Fibroblast of peridontal ligament (primary cell): ENCODE measurements around the gene EIF3I.

Experiments
- DNase-seq: peaks from one replicate; pipeline ENCODE4 v3.0.0-alpha.2; 2010; ENCODE audit errors: extremely low read depth

The EIF3I gene

GRCh38 chr1:32221980-32222755 lies at the start of gene EIF3I, which contains the start of gene TMEM234:
Gene EIF3I, plus strand, starts transcription at chr1:32222407. Its CDS starts 35 bp downstream, at chr1:32222442.
Gene TMEM234, minus strand, starts transcription at chr1:32222353. Its CDS starts 31 bp downstream, at chr1:32222322.
- peak; percentile 91 for DNase-seq

DNA sequence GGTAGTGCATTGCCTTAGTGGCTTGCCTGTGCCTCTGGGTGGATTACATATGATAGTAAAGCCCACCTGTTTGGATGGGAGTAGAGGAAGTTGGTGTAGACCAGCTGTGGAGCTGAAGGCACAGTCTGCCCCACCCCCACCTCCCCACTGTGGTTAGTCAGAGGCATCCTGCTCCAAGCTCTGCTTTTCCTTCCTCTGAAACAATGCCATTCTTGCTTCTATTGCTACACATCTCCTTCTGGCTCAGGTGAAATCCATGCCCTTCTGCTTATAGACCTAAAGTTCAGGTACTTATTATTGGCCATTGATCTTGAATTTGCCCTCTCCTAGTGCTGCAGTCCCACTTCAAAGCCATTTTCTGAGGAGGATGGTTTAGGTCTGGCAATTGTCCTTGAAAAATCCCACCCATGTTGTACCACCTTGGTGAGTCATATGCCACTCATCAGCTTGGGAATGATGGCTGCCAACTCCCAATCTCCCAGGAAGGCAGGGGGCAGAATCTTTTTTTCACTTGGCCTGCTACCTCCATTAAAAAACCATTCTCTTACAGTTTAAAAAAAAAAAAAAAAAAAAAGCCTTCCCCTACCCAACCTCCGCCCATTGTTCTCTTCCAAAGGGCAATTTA lies 49.5 kb upstream of the EIF3I start:
- DNase-seq = no peak

DNA sequence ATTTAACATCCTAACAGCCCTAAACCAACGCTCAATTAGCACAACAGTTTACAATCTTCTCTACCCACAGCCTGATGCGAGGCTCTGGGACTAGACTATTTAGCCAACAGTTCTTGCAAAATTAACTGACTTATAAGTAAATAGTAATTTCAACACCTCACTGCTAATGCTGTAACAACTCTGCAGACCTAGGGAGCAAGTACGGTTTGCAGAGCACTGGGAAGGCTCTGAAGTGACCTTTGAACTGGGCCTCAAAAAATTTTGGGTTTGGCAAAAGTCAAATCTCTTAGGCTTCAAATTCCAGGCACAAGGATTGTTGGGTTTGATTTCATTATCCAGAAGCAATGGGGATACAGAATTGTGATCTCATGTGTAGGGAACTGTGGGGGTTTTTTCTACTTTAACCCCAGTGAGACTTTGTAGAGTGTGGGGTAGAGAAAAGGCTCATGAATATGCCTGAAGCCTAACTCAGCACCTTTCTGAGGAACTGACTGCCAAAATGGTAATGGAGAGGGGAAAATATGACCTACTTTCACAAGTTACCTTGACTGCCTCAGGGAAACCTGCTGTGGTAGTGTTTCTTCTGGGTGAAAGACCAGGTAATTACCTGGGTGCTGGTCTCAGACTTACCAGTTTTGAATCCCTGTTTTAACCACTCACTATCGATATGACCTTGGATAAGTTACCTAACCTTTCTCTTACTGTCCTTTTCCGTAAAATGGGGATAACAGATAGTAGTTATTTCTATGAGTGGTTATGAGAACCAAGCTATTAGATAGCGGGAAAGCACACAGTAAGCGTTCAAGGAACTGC lies 43.6 kb upstream of the EIF3I start:
- DNase-seq = peak; percentile 19

GRCh38 chr1:32179193-32179442 lies 43.1 kb upstream of the EIF3I start:
- DNase-seq = no peak

DNA sequence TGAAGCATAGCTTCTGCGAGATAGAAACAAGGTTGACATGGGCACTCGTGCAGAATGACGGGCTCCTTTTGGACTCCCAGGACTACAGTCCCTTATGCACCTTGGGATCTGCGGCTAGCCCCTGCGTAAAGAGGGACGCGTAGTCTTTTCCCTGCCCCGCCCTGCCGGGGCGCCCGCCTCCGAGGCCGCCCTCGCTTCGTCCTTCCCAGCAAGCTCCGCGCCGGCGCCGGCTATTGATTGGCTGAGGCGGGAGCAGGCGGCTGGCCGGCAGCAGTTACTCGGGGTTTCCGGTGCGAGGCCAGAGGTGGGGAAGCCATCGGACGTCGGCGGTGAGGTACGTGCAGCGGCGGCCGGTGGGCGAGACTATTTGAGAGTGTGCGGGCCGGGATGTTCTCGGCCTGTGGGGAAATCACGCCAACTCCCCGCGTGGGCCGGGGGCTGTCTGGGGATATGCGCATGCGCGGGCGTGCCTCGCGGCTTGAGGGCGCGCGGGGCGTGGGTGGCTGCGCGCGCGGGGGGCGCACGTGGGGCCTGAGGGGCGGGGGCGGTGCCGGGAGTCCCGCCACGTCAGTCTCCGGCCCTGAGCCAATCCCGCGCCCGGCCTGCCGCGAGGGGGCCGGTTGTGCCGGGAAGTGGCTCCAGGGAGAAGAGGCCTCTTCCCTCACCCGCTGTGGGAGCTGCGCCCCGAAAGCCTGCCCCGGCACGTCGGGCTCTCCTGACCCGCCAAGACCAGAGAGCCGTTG lies 42.6 kb upstream of the EIF3I start, which contains the start of gene TXLNA:
Gene TXLNA, plus strand, starts transcription at position 233 of the 743 bp plus-strand sequence. CDS start 671 bp downstream, outside the sequence.
- peak; percentile 86 for DNase-seq

GRCh38 chr1:32180186-32181060 lies 41.8 kb upstream of the EIF3I start:
- peak; percentile 78 for DNase-seq

- DNase-seq = no peak
Observed at GRCh38 chr1:32181065-32181464, 41.1 kb upstream of the EIF3I start.

- no peak for DNase-seq
Observed at GRCh38 chr1:32181563-32181962, 40.6 kb upstream of the EIF3I start.

- peak; percentile 39 for DNase-seq
Observed at GRCh38 chr1:32182060-32182459, 40.1 kb upstream of the EIF3I start.

DNA sequence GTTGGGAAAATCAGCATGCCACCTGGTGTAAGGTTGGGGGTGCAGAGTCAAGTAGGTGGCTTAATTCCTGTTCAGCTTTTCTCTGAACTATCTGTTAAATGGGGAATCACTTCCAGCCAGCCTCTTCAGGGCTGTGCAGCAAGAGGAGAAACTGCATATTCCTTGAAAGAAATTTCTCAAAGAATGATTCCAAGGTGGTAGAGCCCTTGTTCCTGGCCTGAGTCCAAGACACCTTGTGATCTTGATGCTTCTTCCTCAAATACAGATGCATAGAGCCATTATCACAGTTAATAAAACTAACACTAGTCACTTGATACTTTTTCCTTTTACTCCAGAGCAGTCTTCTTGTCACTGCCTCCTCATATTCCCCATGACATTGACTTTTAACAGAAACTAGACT lies 37.6 kb upstream of the EIF3I start:
- DNase-seq = no peak

GRCh38 chr1:32186077-32186476 lies 36.1 kb upstream of the EIF3I start:
- no peak for DNase-seq

- no peak for DNase-seq
Observed at GRCh38 chr1:32186491-32186890, 35.7 kb upstream of the EIF3I start.

DNA sequence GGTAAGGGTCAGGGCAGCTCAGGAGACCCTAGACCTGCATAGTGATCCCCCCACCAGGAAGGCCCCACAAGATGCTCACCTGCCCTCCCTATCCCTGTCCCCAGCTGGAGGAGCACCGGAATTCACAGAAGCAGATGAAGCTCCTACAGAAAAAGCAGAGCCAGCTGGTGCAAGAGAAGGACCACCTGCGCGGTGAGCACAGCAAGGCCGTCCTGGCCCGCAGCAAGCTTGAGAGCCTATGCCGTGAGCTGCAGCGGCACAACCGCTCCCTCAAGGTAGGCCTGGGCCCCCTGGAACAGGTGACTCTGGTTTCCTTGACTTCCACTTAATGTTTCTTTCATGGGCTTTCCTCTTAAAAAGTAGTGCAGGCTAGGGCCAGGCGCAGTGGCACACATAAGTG lies 34.4 kb upstream of the EIF3I start:
- no peak for DNase-seq

DNA sequence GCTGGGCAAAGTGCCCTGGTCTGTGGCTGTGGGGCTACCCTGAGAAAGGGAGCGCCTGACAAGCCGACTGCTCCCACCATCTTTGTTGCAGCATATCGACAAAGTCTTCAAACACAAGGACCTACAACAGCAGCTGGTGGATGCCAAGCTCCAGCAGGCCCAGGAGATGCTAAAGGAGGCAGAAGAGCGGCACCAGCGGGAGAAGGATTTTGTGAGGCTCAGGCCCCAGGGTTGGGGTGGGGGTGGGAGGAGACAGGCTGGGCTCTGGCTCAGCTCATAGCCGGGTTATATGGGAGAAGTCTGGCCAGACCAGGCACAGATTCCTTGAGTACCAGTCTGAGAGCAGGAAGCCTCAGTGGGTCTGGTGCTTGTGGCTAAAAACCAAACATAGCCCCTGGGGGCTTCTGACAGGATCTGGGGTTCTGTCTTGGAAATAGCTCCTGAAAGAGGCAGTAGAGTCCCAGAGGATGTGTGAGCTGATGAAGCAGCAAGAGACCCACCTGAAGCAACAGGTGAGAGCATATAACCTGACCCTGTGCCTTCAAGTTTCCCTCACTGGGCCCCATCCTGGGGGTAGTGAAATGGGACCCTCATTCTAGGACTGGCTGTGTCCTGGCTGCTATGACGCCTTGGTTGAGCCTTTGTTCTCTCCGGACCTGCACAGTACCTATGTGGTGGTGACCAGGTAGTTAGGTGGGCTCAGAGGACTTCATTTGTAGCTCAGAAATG lies 29.8 kb upstream of the EIF3I start:
- DNase-seq = no peak

DNA sequence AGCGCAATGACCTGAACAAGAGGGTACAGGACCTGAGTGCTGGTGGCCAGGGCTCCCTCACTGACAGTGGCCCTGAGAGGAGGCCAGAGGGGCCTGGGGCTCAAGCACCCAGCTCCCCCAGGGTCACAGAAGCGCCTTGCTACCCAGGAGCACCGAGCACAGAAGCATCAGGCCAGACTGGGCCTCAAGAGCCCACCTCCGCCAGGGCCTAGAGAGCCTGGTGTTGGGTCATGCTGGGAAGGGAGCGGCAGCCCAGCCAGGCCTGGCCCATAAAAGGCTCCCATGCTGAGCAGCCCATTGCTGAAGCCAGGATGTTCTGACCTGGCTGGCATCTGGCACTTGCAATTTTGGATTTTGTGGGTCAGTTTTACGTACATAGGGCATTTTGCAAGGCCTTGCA lies 27.2 kb upstream of the EIF3I start:
- no peak for DNase-seq

DNA sequence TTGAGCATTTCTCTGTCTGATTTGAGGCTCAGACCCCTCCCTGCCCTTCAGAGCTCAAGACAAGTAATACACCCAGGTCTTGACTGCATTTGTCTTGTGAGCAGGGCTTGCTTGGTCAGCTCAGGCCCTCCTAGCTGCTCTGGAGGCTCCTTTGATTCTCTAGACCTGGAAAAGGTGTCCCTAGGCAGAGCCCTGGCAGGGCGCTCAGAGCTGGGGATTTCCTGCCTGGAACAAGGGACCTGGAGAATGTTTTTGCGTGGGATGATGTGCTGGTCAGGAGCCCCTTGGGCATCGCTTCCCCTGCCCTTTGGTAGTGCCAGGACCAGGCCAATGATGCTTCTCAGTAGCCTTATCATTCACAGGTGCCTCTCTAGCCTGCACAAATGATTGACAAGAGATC lies 26.7 kb upstream of the EIF3I start:
- no peak for DNase-seq

DNA sequence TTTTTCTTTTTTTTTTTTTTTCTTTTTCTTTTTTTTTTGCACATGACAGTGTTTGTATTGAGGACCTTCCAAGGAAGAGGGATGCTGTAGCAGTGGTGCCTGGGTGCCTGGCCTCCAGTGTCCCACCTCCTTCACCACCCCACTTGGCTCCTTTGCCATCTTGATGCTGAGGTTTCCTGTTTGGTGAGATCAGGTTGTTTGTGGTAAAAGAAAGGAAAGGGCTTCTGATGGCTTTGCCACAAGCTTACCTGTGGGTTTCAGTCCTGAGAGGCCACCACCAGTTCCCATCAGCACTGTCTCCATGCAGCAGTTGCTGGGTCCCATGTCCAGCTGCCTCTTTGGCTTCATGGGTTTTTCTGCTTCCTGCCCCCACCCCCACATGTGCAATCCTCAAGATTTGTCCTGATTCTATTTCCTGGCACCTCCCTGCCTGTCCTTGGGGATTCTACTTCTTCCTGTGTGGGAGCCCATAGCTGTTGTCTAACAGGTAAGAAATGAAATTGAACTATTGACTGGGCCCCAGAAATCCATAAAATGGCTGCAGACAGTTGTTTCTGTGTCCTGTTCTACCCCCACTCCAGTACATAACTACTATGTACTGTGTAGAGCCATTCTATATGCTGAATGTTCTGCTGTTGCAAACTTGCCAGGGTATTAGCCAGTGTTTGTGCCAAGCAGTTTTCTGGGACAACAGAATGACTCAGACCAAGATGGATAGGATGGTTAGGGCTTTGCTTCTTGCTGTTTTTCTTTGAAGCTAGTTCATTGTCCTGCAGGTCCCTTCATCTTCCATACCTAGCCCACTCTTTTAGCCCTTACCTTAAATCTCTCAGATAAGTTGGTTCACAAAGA lies 26.0 kb upstream of the EIF3I start:
- peak; percentile 28 for DNase-seq

GRCh38 chr1:32197074-32197473 lies 25.1 kb upstream of the EIF3I start:
- no peak for DNase-seq

GRCh38 chr1:32197837-32198236 lies 24.4 kb upstream of the EIF3I start:
- DNase-seq = no peak
